Activated CD8-positive, alpha-beta memory T cell treated with anti-CD3 and anti-CD28 coated beads, Interleukin-2, amount 10 ng/mL, durations not matched to agents 7 days and 5 days (primary cell): Measurements from ENCODE around the gene KCNK1. TPM values are rescaled to one million over a fixed set of nuclear protein-coding genes. Genes with fewer than 3 reads are reported as not detected.

ENCODE experiments used
- ATAC-seq: fragments of 150-1000 bp; cut with Tn5 transposase; one replicate; pipeline ENCODE4 v1.10.0; 2021; ENCODE audit warnings: moderate library complexity
- CTCF ChIA-PET: fragments of 350-600 bp; sonication (Branson Sonifier 250); formaldehyde crosslinking; loops from one replicate; lab custom pipeline; 2021; ENCODE audit warnings: antibody characterized with exemption; lab: Charles Lee
- DNase-seq: peaks from one replicate; pipeline ENCODE4 v3.0.0-alpha.2; 2020
- H3K27ac Mint-ChIP-seq: one replicate; pipeline ENCODE4 v1.8.0; 2021; ENCODE audit warnings: mild to moderate bottlenecking, mixed read lengths
- H3K27me3 Mint-ChIP-seq: one replicate; pipeline ENCODE4 v1.8.0; 2021; ENCODE audit warnings: mixed read lengths
- H3K36me3 Mint-ChIP-seq: one replicate; pipeline ENCODE4 v1.8.0; 2021; ENCODE audit warnings: mild to moderate bottlenecking, mixed read lengths
- H3K4me1 Mint-ChIP-seq: one replicate; pipeline ENCODE4 v1.8.0; 2021; ENCODE audit warnings: mixed read lengths
- H3K4me3 Mint-ChIP-seq: one replicate; pipeline ENCODE4 v1.8.0; 2021; ENCODE audit warnings: mild to moderate bottlenecking, moderate library complexity, mixed read lengths
- H3K9me3 Mint-ChIP-seq: one replicate; pipeline ENCODE4 v1.8.0; 2022; ENCODE audit warnings: low read depth, mixed read lengths
- total RNA-seq, 2 experiments: library from RNA; stranded (reverse); gene quantifications; one replicate each; pipeline ENCODE4 v1.2.3, GENCODE V29; 2021

Gene KCNK1
- total RNA-seq, 2 experiments from 2014 or later = 0.61 to 1.5 TPM

DNA sequence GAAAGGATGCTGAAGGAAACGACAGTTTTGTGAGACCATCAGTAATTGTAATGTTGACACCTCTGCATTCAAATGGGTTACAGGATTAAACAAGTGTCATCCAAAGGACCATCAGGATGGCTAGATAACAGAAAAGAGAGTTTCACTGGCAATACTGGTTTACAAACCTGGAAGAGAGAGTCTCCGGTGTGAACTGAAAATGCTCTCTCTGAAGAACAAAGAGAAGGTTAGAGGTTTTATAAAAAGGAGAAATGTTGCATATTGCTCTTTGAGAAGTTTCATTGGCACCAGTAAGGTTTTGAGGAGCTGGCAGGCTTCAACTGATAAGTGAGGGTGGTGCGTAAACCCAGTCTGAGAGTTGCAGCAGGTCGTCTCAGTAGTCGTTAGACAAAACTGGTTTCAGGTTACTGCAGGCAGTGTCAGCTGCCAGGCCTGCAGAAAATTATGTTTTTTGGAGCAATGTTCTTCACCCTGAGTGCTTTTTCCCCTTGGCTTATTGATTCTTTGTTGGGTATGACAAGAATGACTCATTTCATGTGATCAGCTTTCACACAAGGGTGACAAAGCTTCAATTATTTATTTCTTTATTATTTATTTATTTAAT is 42.2 kb downstream of the KCNK1 start:
- Mint-ChIP-seq H3K4me3 (no peak overlapping the region), H3K36me3 (no peaks in the 10 kb centered on the region), H3K4me1 (no peaks in the 10 kb centered on the region), H3K27ac (no peak overlapping the region), H3K27me3 (peaks cover 2% of the 10 kb centered on the region), H3K9me3 (no peaks in the 10 kb centered on the region)
- DNase-seq (no peak), ATAC-seq (no peak)
- CTCF ChIA-PET = no interaction called here

DNA sequence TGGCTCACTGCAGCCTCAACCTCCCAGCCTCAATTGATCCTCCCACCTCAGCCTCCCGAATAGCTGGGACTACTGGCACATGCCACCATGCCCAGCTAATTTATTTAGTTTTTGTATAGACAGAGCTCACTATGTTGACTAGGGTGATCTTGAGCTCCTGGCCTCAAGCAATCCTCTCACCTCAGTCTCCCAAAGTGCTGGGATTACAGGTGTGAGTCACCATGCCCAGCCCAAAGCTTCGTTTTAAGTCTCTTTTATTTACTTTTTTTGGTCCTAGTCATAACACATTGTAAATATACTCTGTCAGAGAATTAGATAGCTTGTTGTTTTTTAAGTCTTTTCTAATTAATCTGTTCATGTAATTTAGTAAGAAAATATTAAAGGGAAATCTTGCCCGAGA is 42.8 kb downstream of the KCNK1 start:
- no peak overlapping the region for H3K27ac Mint-ChIP-seq
- H3K9me3 Mint-ChIP-seq = no peaks in the 10 kb centered on the region
- CTCF ChIA-PET = no interaction called here
- DNase-seq (no peak), ATAC-seq (no peak)
- no peaks in the 10 kb centered on the region for H3K36me3 Mint-ChIP-seq
- H3K4me3 Mint-ChIP-seq = no peak overlapping the region
- peaks cover 2% of the 10 kb centered on the region for H3K27me3 Mint-ChIP-seq
- no peaks in the 10 kb centered on the region for H3K4me1 Mint-ChIP-seq

DNA sequence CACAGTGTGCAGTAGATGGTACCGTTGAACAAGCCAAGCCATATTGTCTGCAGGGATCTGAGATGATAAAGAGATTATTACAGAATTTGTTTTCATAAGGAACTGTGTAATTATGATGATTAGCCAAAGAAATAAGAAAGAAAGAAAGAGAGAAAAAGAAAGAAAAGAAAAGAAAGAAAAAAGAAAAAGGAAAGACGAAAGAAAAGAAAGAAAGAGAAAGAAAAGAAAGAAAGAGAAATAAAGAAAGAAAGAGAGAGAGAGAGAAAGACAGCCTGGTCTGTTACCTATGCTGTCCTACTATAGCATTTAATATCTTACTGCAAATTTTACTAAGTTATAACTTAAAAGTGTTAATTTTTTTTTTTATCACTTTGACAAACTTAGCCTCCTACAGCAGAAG is 43.6 kb downstream of the KCNK1 start:
- ATAC-seq (no peak), DNase-seq (no peak)
- H3K36me3 Mint-ChIP-seq = no peaks in the 10 kb centered on the region
- no peaks in the 10 kb centered on the region for H3K4me1 Mint-ChIP-seq
- H3K27ac Mint-ChIP-seq = no peak overlapping the region
- H3K27me3 Mint-ChIP-seq = peaks cover 2% of the 10 kb centered on the region
- CTCF ChIA-PET = no interaction called here
- H3K9me3 Mint-ChIP-seq = no peaks in the 10 kb centered on the region
- no peak overlapping the region for H3K4me3 Mint-ChIP-seq

DNA sequence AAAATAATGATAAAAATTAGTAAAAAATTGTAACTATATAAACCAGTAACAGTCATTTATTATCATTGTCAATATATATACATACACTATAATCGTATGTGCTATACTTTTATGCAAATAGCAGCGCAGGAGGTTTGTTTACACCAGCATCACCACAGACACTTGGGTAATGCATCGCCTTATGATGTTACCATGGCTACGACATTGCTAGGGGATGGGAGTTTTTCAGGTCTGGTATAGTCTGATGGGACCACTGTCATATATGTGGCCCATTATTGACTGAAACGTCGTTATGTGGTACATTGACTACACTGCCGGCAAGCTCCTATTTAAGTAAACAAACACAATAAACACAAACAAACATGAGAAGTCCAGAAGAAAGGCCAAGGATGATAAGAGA is 45.6 kb downstream of the KCNK1 start:
- ATAC-seq = no peak
- Mint-ChIP-seq H3K36me3 (no peaks in the 10 kb centered on the region), H3K4me3 (no peak overlapping the region), H3K9me3 (no peaks in the 10 kb centered on the region), H3K27ac (no peak overlapping the region), H3K4me1 (no peaks in the 10 kb centered on the region), H3K27me3 (peaks cover 2% of the 10 kb centered on the region)
- no peak for DNase-seq
- CTCF ChIA-PET = interaction anchor here (1.5 kb wide), 1 partner anchor 17 kb away, joined by 3 read pairs; no protein-coding TSS in a partner anchor

DNA sequence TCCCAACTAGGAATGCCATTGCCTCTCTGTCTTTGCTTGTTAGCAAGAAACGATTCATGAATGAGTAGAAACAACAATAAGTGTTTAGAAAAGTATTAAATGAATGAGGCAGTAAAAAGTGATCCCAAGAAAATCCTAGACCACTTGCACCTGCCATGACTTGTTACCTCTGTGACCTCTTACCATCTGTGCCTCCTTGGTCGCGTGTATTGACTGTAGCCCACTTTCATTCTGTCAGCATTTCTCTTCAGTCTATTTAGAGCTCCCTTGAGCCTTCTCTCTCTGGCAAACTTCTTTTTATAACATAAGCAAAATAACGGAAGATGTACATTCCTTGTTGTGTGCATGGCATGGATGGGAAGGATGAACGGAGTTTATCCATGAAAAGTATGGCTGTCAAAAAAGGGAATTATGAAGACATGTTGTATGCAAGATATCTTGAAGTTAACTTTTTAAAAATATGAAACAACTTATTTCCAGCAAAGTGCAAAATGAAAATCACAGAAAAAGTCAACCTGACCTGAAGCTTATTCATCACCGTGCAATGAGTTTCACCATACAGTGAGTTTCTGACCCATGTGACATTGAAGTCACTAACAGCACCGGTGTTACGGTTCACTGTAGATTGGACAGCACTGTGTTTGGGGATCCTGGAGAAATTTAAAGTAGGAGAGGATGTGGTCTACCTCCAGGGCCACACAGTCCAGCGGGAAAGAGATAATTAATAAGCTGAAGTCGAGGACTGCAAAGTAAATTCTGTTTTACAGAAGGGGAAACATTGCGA is 47.7 kb downstream of the KCNK1 start:
- DNase-seq (no peak), ATAC-seq (no peak)
- no peak overlapping the region for H3K4me3 Mint-ChIP-seq
- CTCF ChIA-PET = interaction anchor here (1.1 kb wide), 1 partner anchor 220 kb away, joined by 3 read pairs; no protein-coding TSS in a partner anchor
- H3K9me3 Mint-ChIP-seq = no peaks in the 10 kb centered on the region
- no peak overlapping the region for H3K27ac Mint-ChIP-seq
- no peaks in the 10 kb centered on the region for H3K27me3 Mint-ChIP-seq
- no peaks in the 10 kb centered on the region for H3K4me1 Mint-ChIP-seq
- no peaks in the 10 kb centered on the region for H3K36me3 Mint-ChIP-seq

DNA sequence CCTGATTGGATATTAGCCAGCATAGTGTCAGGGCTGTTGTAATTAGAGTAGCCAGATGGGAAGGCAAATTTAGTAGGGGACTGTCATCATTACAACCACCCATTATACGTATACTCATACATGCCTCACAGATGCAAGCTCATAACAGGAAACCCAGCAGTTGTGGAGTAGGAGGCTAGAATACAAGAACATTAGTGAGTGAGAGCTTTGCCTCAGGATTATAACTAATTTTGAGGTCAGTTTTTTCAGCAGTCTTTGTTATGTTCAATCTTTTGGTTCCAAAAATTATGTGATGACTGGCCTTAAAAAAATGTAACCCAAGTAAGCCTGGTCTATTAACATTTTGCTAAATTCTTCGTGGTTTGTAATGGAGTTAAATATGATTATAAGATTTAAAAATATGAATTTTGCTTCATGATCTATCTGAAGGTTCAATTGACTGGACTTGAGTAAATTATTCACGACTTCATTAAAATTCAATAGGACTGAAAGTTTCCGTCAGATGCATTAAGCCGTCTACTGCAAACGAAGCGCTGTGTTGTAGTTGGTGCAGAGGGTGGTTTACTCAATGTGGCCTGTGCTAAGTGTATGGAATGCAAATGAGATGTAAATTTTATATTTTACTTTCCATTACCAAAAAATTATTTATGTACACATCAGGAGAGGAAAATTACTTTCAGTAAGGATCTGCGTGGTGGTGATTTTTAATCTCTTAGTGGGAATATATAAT is 48.8 kb downstream of the KCNK1 start:
- Mint-ChIP-seq H3K4me1 (no peaks in the 10 kb centered on the region), H3K27ac (no peak overlapping the region), H3K36me3 (no peaks in the 10 kb centered on the region), H3K27me3 (no peaks in the 10 kb centered on the region), H3K9me3 (no peaks in the 10 kb centered on the region), H3K4me3 (no peak overlapping the region)
- ATAC-seq (no peak), DNase-seq (no peak)
- CTCF ChIA-PET = interaction anchor here (0.6 to 1.1 kb wide), 2 partner anchors 20 to 221 kb away, joined by 3 read pairs; no protein-coding TSS in a partner anchor

DNA sequence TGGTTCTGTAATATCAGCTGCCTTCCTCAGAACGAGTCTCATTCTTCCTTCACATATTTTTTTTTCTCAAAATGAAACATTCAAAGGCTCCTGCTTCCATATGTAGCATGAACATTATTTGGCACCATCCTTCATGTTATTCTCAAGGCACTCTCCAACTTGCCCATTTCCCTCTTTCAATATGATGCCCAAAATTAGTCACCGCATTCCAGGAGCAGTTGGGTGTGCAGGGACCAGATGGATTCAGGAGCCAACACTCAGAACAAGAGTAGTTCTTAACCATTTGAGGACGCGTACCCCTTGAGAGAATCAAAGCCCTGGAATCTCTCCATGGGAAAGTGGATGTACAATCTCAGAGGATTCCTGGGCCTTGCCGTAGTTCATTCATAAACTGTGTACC is 50.3 kb downstream of the KCNK1 start:
- H3K9me3 Mint-ChIP-seq = no peaks in the 10 kb centered on the region
- DNase-seq (no peak), ATAC-seq (no peak)
- CTCF ChIA-PET = no interaction called here
- no peak overlapping the region for H3K4me3 Mint-ChIP-seq
- H3K36me3 Mint-ChIP-seq = no peaks in the 10 kb centered on the region
- no peaks in the 10 kb centered on the region for H3K27me3 Mint-ChIP-seq
- H3K4me1 Mint-ChIP-seq = peaks cover 3% of the 10 kb centered on the region
- no peak overlapping the region for H3K27ac Mint-ChIP-seq

DNA sequence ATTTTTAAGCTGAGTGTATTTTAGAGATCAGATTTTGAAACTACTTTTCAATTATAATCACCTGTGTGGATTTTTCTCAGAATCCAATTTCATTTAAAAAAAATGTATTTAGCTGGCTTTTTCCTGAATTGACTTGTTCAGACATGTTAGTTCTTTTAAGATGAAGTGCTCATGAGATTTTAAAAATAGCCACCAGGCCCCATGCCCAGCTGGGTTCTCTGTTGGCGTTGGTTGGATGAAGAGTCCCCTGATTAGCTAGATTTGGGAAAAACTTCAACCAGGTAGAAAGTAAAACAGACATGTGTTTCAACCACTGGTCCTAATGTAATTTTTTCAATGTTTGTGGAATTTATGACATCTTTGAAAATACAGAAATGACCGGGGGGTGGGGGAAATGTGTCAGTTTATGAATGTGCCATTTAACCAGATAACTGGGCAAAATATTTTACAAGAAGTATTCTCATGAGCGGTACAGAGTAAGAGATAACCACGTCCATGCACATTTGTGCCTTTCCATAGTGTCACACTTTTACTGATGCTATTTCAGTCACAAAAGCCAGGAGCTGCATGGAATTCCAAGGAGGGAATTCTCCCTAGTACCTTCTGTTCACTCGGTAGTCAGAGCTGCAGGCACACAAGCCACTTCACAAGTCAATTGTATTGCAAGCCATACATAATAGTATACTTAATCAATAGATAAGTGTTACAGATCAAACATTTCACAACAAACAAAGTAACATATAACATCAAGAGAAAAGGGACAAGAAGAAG is 51.1 kb downstream of the KCNK1 start:
- Mint-ChIP-seq H3K4me3 (no peak overlapping the region), H3K9me3 (no peaks in the 10 kb centered on the region), H3K4me1 (peaks cover 3% of the 10 kb centered on the region), H3K27me3 (no peaks in the 10 kb centered on the region), H3K36me3 (no peaks in the 10 kb centered on the region), H3K27ac (no peak overlapping the region)
- CTCF ChIA-PET = no interaction called here
- DNase-seq (no peak), ATAC-seq (no peak)

DNA sequence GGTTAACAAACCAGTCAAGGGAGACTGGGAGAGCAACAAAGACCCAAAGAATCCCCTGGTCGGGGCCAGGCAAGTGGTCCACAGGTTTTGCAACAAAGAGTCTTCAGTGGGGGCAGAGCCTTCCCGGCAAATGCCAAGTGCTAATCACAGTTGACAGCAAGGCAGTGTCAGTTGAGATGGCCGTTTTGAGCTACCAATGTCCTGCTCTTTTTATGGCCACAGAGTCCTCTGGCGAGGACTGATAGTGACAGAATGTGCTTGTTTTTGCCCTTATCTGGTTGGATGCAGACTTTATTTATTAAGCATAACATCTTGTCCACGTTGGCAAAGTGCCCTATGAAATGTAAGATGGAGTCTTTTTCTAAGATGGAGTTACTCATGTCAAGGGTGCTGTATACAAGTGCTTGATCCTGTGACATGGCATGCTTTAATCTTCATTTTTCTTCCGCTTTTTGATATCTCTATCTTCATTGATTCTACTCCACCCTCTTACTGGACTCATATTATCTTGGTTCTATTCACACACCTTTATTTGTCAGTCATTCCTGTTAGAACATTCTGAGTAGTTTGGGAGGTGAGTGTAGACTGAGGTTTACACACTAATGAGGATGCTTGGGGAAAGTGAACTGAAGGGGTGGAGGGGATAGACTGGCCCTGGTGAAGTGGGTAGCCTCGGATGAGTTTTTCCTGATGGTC is 51.8 kb downstream of the KCNK1 start:
- Mint-ChIP-seq H3K36me3 (no peaks in the 10 kb centered on the region), H3K4me1 (peaks cover 3% of the 10 kb centered on the region), H3K27me3 (no peaks in the 10 kb centered on the region), H3K4me3 (no peak overlapping the region), H3K27ac (no peak overlapping the region), H3K9me3 (no peaks in the 10 kb centered on the region)
- DNase-seq = no peak
- no peak for ATAC-seq
- CTCF ChIA-PET = no interaction called here

DNA sequence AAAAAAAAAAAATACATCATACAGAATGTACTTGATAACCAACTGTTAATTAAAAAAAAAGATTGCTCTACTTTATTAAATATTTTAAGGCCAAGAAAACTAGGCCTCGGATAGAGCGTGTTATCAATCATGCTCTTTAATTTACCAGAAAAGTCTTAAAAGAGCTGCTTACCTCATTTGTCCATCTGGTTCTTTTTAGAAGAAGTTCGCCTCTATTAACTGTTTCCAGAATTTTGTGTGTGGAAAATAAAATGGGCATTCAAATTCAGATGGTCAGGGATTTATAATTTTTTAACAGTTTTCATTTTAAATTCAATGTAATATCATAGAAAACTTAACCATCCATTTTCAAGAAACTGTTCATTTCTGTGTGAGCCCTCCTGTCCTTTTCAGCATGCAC is 53.8 kb downstream of the KCNK1 start:
- no peak for ATAC-seq
- CTCF ChIA-PET = no interaction called here

DNA sequence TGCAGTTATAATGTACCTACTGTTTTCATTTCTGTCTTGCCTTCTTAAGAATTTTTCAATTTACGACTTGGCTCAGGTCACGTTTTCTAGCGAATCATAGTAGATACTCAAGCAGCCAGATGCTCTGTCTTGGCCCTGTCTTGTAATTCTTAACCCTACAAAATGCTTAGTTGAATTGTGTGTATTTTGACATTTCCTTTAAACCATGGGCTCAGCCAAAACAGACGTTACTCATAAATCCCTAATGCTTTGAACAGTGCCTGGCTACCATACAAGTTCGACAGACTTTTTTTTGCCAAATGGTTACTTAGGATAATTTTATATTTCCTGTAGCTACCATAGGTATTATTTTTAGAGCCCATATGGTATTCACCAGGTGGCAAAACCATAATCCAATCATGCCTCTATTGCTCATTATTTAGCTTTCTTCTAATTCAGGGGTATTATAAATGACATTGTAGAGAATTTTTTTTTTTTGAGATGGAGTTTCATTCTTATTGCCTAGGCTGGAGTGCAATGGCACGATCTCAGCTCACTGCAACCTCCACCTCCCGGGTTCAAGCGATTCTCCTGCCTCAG is 54.3 kb downstream of the KCNK1 start:
- Mint-ChIP-seq H3K9me3 (no peaks in the 10 kb centered on the region), H3K27me3 (peaks cover 1% of the 10 kb centered on the region), H3K4me3 (no peak overlapping the region), H3K36me3 (no peaks in the 10 kb centered on the region), H3K4me1 (peaks cover 3% of the 10 kb centered on the region), H3K27ac (no peak overlapping the region)
- DNase-seq = no peak
- CTCF ChIA-PET = no interaction called here
- ATAC-seq = no peak

More for the DNA sequence above, 53.8 kb downstream of the KCNK1 start:
- no peaks in the 10 kb centered on the region for H3K9me3 Mint-ChIP-seq
- peaks cover 3% of the 10 kb centered on the region for H3K4me1 Mint-ChIP-seq
- no peak overlapping the region for H3K27ac Mint-ChIP-seq
- no peak overlapping the region for H3K4me3 Mint-ChIP-seq
- no peak for DNase-seq
- H3K27me3 Mint-ChIP-seq = no peaks in the 10 kb centered on the region
- no peaks in the 10 kb centered on the region for H3K36me3 Mint-ChIP-seq

DNA sequence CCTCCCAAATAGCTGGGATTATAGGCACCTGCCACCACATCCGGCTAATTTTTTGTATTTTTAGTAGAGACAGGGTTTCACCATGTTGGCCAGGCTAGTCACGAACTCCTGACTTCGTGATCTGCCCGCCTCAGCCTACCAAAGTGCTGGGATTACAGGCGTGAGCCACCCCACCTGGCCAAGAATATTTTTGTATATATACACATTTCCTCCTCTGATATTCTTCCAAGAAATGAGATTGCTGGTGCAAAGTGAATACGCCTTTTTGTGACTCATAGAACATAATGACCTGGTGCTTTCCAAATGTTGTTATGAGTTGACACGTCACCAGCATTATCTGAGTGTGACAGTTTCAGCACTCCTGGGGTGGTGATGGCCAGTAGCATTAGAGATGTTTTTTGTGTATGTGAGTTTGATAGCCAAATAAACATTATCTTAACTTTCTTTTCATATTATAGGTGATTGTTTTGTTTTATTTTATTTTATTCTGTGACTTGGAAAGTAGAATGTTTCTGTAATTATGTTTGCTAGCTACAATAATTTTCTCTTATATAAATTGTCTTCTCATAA is 54.9 kb downstream of the KCNK1 start:
- Mint-ChIP-seq H3K4me1 (peaks cover 3% of the 10 kb centered on the region), H3K36me3 (no peaks in the 10 kb centered on the region), H3K27me3 (peaks cover 6% of the 10 kb centered on the region), H3K9me3 (no peaks in the 10 kb centered on the region), H3K4me3 (no peak overlapping the region), H3K27ac (no peak overlapping the region)
- DNase-seq = no peak
- CTCF ChIA-PET = no interaction called here
- peak; percentile 53 for ATAC-seq
